GM12892 (cell line): ENCODE results near the gene CBLIF.
"Not testable (repeated sequence)": the region's sequence is repeated elsewhere in the genome, so short reads cannot be mapped to it uniquely, and the experiment has no call there.

Experiments used
- DNase-seq: peaks from one replicate; pipeline ENCODE4 v3.0.0; 2011; ENCODE audit not compliant: insufficient read length
- FAIRE-seq: peaks from 2 replicates; lab custom pipeline; 2011; peaks lifted over from hg19 to GRCh38; lab: Jason Lieb, UNC
- POLR2A ChIP-seq: IDR thresholded peaks from 2 replicates; pipeline ENCODE4 v1.6.1; 2011; ENCODE audit warnings: low read depth, low read length, control low read depth
- POLR2AphosphoS5 ChIP-seq: IDR thresholded peaks from 2 replicates; pipeline ENCODE4 v1.6.1; 2011; ENCODE audit warnings: low read depth, low read length, control low read depth
- TAF1 ChIP-seq: IDR thresholded peaks from 2 replicates; pipeline ENCODE4 v1.6.1; 2011; ENCODE audit warnings: low read depth, mild to moderate bottlenecking, control low read depth, low read length, borderline replicate concordance

Gene CBLIF

GRCh38 chr11:59833602-59834001 lies 11.7 kb downstream of the CBLIF start:
- no peak for DNase-seq
- TF ChIP-seq TAF1 = no peak
- TF ChIP-seq POLR2AphosphoS5 = no peak
- no peak for TF ChIP-seq POLR2A
- FAIRE-seq = peak; percentile 21

- no peak for DNase-seq
- no peak for TF ChIP-seq POLR2A
- TF ChIP-seq TAF1 = no peak
- no peak for TF ChIP-seq POLR2AphosphoS5
- no peak for FAIRE-seq
Measured at GRCh38 chr11:59829358-59829757, 15.9 kb downstream of the CBLIF start.

GRCh38 chr11:59822989-59823566 lies 22.2 kb downstream of the CBLIF start:
- TF ChIP-seq POLR2A (no peak), POLR2AphosphoS5 (no peak), TAF1 (no peak)
- DNase-seq (no peak), FAIRE-seq (peak; percentile 80)

- FAIRE-seq = no peak
- TF ChIP-seq TAF1 = no peak
- no peak for DNase-seq
Measured at GRCh38 chr11:59818572-59818971, 26.7 kb downstream of the CBLIF start.

GRCh38 chr11:59816434-59816833 lies 28.9 kb downstream of the CBLIF start:
- not testable (repeated sequence) for DNase-seq, FAIRE-seq

GRCh38 chr11:59815754-59816153 lies 29.5 kb downstream of the CBLIF start:
- no peak for DNase-seq
- TF ChIP-seq POLR2A (no peak), TAF1 (no peak), POLR2AphosphoS5 (no peak)
- FAIRE-seq = no peak

GRCh38 chr11:59814021-59814420 lies 31.3 kb downstream of the CBLIF start:
- TF ChIP-seq POLR2A (no peak), TAF1 (no peak), POLR2AphosphoS5 (no peak)
- no peak for DNase-seq
- no peak for FAIRE-seq

GRCh38 chr11:59813364-59813763 lies 31.9 kb downstream of the CBLIF start:
- no peak for FAIRE-seq
- TF ChIP-seq POLR2A (no peak), TAF1 (no peak), POLR2AphosphoS5 (no peak)
- no peak for DNase-seq

- DNase-seq (no peak), FAIRE-seq (no peak)
Measured at GRCh38 chr11:59812220-59812619, 33.1 kb downstream of the CBLIF start.

GRCh38 chr11:59810911-59811259 lies 34.4 kb downstream of the CBLIF start:
- DNase-seq = no peak
- no peak for TF ChIP-seq POLR2AphosphoS5
- TF ChIP-seq TAF1 = no peak
- TF ChIP-seq POLR2A = no peak
- no peak for FAIRE-seq

More at GRCh38 chr11:59812220-59812619, 33.1 kb downstream of the CBLIF start:
- no peak for TF ChIP-seq POLR2AphosphoS5

GRCh38 chr11:59810189-59810910 lies 34.9 kb downstream of the CBLIF start, which contains the start of gene MRPL16:
TSS of gene MRPL16 (minus strand) at chr11:59810778. CDS start at chr11:59810658, 120 bp downstream.
- peak; percentile 73 for DNase-seq
- TF ChIP-seq POLR2AphosphoS5 (peak; percentile 79), TAF1 (peak; percentile 98), POLR2A (peak; percentile 87)
- peak; percentile 93 for FAIRE-seq

GRCh38 chr11:59807047-59807610 lies 38.2 kb downstream of the CBLIF start:
- no peak for DNase-seq
- FAIRE-seq = no peak
- TF ChIP-seq TAF1 = no peak
- TF ChIP-seq POLR2A = no peak
- TF ChIP-seq POLR2AphosphoS5 = no peak

GRCh38 chr11:59804061-59804460 lies 41.2 kb downstream of the CBLIF start:
- no peak for TF ChIP-seq POLR2A
- no peak for TF ChIP-seq TAF1
- FAIRE-seq (no peak), DNase-seq (no peak)
